LHCN-M2 (cell line): ENCODE measurements around the gene OBSCN. TPM values are rescaled to one million over a fixed set of nuclear protein-coding genes. Genes with fewer than 3 reads are reported as not detected.

Experiments used
- DNase-seq: peaks from one replicate; pipeline ENCODE4 v3.0.0-alpha.2; 2012; ENCODE audit warnings: low read depth
- total RNA-seq: library from RNA; depleted of rRNA; stranded (reverse); fragments of >200 nt; gene quantifications from 2 replicates; pipeline ENCODE4 v1.2.3, GENCODE V29; 2014

Gene OBSCN
- total RNA-seq, 1 experiment from 2014 or later, result 2.1 TPM

GRCh38 chr1:228376651-228377631 lies 169.1 kb downstream of the OBSCN start:
- no peak for DNase-seq

DNA sequence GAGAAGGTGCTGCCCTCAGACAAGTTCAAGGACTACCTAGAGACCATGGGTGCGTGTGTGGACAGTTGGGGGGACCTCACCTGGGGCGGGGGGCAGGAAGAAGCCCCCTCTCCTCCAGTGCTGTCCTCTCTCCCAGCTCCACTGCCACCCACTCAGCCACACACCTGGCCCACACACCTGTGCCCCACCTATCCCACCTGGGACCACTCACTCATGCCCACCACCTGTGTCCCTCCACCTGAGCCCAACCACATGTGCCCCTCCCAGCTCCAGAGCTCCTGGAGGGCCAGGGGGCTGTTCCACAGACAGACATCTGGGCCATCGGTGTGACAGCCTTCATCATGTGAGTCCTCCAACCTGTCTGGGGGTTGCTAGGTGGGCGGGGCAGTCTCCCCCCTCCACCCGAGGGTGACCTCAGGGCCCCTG lies 169.8 kb downstream of the OBSCN start:
- no peak for DNase-seq

GRCh38 chr1:228378090-228378872 lies 170.4 kb downstream of the OBSCN start:
- DNase-seq, result peak; percentile 43

DNA sequence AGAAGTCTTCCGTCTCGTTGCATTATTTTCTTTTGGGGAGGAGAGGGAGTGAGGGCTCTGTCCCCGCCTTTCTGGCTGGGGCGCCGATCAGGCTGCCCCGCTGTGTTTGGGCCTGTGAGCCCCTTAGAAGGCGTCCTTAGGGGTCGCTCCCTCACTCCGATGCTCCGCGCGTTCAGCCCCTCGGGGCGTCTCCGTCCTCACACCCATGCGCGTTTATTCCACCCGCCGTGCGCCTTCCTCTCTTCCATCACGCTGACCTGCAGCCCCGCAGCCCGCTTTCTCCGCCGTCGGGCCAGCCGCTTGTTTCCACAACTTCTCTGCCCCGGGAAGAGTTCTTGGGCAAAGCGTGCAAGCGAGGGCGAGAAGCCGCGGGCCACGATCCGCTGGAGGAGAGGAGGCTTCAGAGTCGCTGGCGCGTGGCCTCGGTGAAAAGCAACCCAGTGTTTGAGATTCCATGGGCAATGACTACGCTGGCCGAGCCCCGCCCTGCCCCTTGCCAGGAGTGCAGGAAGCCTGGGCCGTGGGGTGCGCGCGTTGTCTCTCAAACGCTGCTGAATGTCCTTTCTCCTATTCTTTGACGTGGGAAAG lies 171.1 kb downstream of the OBSCN start:
- peak; percentile 1 for DNase-seq

DNA sequence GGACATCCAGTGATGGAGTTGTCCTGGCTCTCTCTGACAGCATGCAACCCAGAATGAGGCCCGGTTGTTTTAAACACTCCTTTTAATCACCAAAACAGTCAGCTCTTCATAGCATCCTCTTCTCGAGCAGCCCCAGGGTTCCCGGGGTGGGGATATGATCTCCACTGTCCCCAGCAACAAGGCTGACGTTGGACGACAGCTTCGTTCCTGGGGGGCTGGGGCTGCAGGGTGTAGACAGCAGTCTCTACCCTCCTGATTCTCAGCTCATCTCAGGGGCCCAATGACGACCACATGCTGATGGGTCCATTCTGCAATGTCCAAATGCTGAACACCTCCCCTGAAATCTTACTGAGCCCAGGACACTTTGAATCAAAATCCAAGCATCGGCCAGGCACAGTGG lies 171.8 kb downstream of the OBSCN start:
- no peak for DNase-seq

- no peak for DNase-seq
These were observed 173.5 kb downstream of the OBSCN start for GRCh38 chr1:228381356-228381755.

DNA sequence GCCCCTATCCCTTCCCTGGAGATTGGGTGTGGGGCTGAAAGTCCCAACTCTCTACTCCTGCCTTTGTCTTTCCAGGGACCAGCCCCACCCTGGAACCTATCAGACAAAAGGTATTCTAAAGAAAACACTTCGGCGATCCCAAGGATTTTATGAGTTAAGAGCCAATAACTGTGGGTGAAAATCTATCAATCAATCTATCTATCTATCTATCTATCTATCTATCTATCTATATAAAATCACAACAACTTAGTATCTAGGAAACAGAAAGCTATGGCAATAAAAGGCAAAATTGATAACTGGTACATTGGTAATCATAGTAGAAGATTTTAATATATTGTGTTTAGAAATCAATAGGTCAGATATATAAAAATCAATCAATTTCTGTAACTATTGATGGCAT lies 175.9 kb downstream of the OBSCN start:
- DNase-seq, result no peak

- DNase-seq, result no peak
These were observed 177.4 kb downstream of the OBSCN start for GRCh38 chr1:228385232-228385631.

DNA sequence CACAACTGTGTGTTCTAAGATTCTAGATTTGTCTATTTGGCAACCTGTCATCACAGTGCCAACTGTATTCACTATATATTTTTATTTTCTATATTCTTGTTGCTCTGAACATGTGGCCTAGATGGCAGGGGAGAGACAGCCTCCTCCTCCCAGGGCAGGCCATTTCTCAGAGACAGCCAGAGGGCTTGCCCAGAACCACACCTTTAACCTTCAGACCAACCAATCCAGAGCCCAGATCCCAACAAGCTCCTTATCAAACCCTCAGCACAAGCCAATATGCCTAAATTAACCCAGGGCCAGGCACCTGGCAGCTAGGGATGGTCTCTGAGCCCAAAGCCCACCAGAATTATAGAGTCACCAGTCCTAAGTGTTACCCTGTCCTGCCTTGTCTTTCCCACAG lies 179.5 kb downstream of the OBSCN start:
- no peak for DNase-seq

- DNase-seq, result no peak
These were observed 182.8 kb downstream of the OBSCN start for GRCh38 chr1:228390649-228391048.

DNA sequence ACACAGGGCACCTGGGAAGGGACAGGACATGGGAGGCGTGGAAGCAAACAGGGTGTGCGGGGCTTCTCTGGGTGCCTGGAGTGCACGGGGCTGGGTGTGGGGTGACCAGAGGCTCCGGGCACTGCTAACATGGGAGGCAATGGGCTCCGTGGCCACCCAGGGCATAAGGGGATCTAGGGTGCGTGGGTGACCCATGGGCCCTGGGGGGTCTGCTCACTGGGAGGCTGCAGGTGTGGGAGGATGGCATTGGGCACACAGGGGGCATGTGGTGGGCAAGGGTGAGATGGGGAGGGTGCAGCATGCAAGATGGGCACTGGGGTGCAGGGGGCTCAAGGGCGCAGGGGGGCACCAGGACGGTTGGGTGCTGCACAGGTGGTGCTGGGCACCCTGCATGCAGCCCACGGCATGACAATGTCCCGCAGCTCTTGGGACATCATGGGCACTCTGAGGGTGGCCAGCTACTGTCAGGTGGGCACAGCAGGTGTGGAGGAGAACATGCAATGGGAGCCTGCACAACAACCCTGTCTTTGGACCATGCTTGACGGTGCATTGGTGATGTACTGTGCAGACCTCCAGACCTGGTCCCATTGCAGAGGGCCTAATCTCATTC lies 183.7 kb downstream of the OBSCN start:
- DNase-seq, result no peak

- no peak for DNase-seq
These were observed 184.5 kb downstream of the OBSCN start for GRCh38 chr1:228392111-228392936.

DNA sequence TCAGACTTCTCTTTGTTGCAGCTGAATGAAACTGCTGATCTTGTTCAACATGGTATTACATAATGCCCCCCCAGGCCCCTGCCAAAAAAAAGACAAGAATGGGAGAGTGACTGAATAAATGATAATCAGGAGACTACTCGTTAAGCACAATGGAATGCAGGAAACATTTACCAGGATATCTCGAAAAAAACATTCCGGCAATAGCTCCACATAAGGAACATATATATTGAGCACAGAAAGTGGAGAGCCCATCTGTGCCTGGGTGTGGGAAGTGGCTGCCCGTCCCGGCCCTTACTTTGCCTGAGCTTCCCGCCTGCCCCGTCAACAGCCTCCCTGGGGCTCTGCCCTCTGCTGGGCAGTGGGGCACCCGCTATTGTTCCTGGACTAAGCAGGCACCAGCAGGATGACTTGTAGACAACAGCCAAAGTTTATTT lies 185.4 kb downstream of the OBSCN start:
- no peak for DNase-seq

GRCh38 chr1:228393811-228394570 lies 186.1 kb downstream of the OBSCN start:
- DNase-seq, result no peak

DNA sequence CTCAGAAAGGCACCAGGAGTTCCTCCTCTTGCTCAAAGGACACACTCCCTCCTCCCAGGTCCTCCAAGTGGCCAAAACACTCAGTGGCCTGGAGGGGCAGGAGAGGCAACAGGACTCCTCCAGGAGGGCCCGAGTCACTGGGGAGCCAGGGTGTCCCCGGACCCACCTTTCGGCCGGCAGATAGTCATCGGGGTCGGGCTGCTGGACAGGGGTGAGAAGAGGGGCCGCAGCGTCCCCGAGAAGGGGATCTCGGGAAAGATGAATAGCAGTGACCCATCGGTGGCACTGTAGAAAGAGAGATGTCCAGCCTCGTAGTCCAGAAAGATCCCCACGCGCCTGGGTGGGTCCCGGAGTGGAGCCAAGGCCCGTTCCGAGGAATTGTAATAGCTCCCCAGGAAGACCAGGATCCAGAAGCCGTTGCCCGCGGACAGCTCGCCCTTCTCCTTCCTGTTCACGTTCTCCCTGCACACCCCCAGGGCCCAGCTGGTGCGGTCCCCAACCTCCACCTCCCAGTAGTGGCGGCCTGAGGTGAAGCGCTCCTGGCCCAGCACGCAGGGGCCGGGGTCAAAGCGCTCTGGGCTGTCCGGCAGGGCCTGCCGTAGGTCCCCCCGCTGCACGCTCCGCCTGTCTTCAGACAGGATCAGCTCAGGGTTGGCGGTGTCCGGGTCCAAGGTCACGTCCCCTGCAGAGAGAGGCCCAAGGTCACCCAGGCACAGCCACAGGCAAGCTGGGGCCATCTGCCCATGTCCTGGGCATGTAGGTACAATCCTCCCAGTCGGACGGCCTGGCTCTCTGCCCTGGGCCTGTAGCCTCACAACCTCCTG lies 186.9 kb downstream of the OBSCN start:
- no peak for DNase-seq

DNA sequence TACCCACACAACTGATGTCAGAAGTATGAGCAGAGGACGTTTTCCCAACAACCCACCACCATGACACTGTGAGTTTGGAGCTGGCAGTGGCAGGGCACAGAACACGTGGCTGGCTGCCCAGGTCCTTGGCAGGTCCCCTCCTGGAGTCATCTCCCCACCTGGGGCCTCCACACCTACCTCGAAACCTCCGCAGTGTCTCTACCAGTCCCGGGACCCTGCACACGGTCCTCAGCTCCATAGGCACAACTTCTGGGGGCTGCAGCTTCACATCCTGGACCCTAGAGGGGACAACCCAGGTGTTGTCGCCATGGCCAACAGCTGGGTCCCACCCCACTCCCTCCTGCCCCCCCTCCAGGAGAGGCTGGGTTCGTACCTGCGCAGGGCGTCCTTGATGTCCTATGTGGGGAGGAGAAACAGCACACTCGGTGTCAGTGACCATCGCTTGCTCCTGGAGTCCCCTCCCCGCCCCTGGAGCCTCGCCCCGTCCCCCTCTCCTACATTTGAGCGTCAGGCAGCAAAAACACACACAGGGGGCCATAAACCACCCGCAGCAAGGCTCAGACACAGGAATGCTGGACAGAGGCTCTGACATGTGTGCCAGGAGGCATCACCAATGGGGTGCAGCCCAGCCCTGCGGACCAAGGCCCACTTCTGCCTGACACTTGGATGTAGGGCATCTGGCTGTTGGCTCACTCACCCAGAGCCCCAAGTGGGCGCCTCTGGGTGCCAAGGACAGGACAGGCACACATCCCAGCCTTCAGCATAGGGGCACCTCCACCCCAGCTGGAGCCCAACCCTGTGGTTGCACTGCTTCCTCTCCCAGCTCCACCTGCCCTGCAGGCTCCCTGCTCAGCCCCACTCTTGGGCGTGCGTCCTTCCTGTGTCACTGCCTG lies 189.2 kb downstream of the OBSCN start:
- no peak for DNase-seq

DNA sequence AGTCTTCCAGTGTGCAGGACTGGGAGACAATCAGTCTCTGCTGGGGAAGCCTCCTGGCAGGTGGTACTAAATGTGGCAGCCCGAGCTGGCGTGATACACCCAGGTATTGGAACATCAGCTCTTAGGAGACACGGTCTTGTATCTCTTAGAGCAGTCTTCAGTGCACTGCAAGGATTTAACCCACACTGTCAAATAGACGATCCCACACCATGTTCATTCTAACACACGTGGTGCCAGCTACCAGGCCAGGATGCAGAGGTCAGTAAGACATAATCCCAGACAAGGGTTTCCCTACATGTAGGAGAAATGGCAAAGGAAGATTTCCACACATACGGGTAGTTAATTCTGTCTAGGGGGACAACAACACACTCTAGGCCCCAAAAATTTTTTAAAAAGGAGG lies 190.1 kb downstream of the OBSCN start:
- no peak for DNase-seq
